HepG2 (cell line): Measurements from ENCODE around the gene SPTY2D1. TPM values are rescaled to one million over a fixed set of nuclear protein-coding genes. Genes with fewer than 3 reads are reported as not detected.
A peak's percentile ranks its signal among the peaks of the same experiment; 100 is the strongest.

Experiments
- KDM2A ChIP-seq: sonication (generic); formaldehyde crosslinking; IDR thresholded peaks from 2 replicates; pipeline ENCODE4 v1.4.0; 2020; ENCODE audit warnings: low read depth, missing genetic modification reagents, borderline replicate concordance
- MYC ChIP-seq: sonication (generic); formaldehyde crosslinking; IDR thresholded peaks from 2 replicates; pipeline ENCODE4 v1.9.0; 2021; ENCODE audit warnings: missing genetic modification reagents, borderline replicate concordance
- MYNN ChIP-seq: sonication (generic); formaldehyde crosslinking; IDR thresholded peaks from 2 replicates; pipeline ENCODE4 v1.4.0; 2020; ENCODE audit warnings: mild to moderate bottlenecking, low read depth, missing genetic modification reagents
- ZNF207 ChIP-seq: fragments of 450-650 bp; IDR thresholded peaks from 2 replicates; pipeline ENCODE4 v1.6.1; 2016; ENCODE audit warnings: antibody characterized with exemption, borderline replicate concordance
- ZNF350 ChIP-seq: sonication (generic); formaldehyde crosslinking; IDR thresholded peaks from 2 replicates; pipeline ENCODE4 v1.4.0; 2020; ENCODE audit warnings: mild to moderate bottlenecking, low read depth, missing genetic modification reagents, borderline replicate concordance
- ZNF430 ChIP-seq: sonication (generic); formaldehyde crosslinking; IDR thresholded peaks from 2 replicates; pipeline ENCODE4 v1.9.0; 2021; ENCODE audit warnings: mild to moderate bottlenecking, missing genetic modification reagents
- ZNF609 ChIP-seq: sonication (generic); formaldehyde crosslinking; IDR thresholded peaks from 2 replicates; pipeline ENCODE4 v1.4.0; 2020; ENCODE audit warnings: mild to moderate bottlenecking, missing genetic modification reagents, borderline replicate concordance
- ZNF878 ChIP-seq: sonication (generic); formaldehyde crosslinking; IDR thresholded peaks from 2 replicates; pipeline ENCODE4 v1.8.1; 2023; ENCODE audit warnings: mild to moderate bottlenecking, missing genetic modification reagents, moderate library complexity
- polyA plus RNA-seq, 8 experiments: library from polyadenylated mRNA; depleted of rRNA in 3 of 8; stranded (reverse) in 7 of 8; unstranded in 1 of 8; fragments of >200 nt; fragmentation: Illumina TruSeq in 4 of 8; extraction: Trizol in 4 of 8; gene quantifications; 2 replicates each; pipeline versions ENCODE4 v1.2.1 to v1.2.3, GENCODE V29; 2011 to 2016; ENCODE audit warnings: low read depth in 4 of 8, missing spikeins in 1 of 8, mixed read lengths in 1 of 8; ENCODE audit not compliant: insufficient read depth in 1 of 8
- total RNA-seq, 5 experiments: library from RNA; depleted of rRNA; stranded (reverse); fragments of >200 nt; fragmentation: Illumina TruSeq; extraction: Trizol; gene quantifications; 2 replicates each; pipeline ENCODE4 v1.2.3, GENCODE V29; 2016; ENCODE audit warnings: low read depth in 1 of 5
- TF ChIP-seq, protein P1 (sequence below): sonication (generic); formaldehyde crosslinking; IDR thresholded peaks from 2 replicates; pipeline ENCODE4 v1.4.0; 2020; ENCODE audit warnings: mild to moderate bottlenecking, missing genetic modification reagents
- TF ChIP-seq, protein P2 (sequence below): sonication (generic); formaldehyde crosslinking; IDR thresholded peaks from one replicate; pipeline ENCODE4 v1.5.1; 2020; ENCODE audit warnings: mild to moderate bottlenecking, missing genetic modification reagents; ENCODE audit errors: not compliant biosample characterization
- TF ChIP-seq, protein P3 (sequence below): sonication (generic); formaldehyde crosslinking; IDR thresholded peaks from 2 replicates; pipeline ENCODE4 v1.8.1; 2023; ENCODE audit warnings: mild to moderate bottlenecking, missing genetic modification reagents, borderline replicate concordance

The SPTY2D1 gene
- total and polyA plus RNA-seq, 2 of the 13 experiments (the other 11 are each of a cell fraction or from before 2014, with no cell fraction given) = 6.9 to 14.8 TPM

GRCh38 chr11:18634140-18635032 lies at the start of gene SPTY2D1 (continued):
- TF ChIP-seq ZNF609 (CRISPR knock-in tag) (peak; percentile 21; the same call in 1 of the 2 replicates), KDM2A (peak; percentile 83), ZNF207 (no peak), MYC (CRISPR knock-in tag) (peak; percentile 50; the same call in 1 of the 2 replicates), ZNF430 (peak; percentile 81; the same call in 1 of the 2 replicates), ZNF878 (CRISPR knock-in tag) (no peak), ZNF350 (CRISPR knock-in tag) (peak; percentile 85; the same call in 1 of the 2 replicates), MYNN (no peak)
- TF ChIP-seq, protein P1, sequence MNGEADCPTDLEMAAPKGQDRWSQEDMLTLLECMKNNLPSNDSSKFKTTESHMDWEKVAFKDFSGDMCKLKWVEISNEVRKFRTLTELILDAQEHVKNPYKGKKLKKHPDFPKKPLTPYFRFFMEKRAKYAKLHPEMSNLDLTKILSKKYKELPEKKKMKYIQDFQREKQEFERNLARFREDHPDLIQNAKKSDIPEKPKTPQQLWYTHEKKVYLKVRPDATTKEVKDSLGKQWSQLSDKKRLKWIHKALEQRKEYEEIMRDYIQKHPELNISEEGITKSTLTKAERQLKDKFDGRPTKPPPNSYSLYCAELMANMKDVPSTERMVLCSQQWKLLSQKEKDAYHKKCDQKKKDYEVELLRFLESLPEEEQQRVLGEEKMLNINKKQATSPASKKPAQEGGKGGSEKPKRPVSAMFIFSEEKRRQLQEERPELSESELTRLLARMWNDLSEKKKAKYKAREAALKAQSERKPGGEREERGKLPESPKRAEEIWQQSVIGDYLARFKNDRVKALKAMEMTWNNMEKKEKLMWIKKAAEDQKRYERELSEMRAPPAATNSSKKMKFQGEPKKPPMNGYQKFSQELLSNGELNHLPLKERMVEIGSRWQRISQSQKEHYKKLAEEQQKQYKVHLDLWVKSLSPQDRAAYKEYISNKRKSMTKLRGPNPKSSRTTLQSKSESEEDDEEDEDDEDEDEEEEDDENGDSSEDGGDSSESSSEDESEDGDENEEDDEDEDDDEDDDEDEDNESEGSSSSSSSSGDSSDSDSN = 0 out of 2 replicates have a peak, but pooled peaks have one; percentile 33
- TF ChIP-seq, protein P2, sequence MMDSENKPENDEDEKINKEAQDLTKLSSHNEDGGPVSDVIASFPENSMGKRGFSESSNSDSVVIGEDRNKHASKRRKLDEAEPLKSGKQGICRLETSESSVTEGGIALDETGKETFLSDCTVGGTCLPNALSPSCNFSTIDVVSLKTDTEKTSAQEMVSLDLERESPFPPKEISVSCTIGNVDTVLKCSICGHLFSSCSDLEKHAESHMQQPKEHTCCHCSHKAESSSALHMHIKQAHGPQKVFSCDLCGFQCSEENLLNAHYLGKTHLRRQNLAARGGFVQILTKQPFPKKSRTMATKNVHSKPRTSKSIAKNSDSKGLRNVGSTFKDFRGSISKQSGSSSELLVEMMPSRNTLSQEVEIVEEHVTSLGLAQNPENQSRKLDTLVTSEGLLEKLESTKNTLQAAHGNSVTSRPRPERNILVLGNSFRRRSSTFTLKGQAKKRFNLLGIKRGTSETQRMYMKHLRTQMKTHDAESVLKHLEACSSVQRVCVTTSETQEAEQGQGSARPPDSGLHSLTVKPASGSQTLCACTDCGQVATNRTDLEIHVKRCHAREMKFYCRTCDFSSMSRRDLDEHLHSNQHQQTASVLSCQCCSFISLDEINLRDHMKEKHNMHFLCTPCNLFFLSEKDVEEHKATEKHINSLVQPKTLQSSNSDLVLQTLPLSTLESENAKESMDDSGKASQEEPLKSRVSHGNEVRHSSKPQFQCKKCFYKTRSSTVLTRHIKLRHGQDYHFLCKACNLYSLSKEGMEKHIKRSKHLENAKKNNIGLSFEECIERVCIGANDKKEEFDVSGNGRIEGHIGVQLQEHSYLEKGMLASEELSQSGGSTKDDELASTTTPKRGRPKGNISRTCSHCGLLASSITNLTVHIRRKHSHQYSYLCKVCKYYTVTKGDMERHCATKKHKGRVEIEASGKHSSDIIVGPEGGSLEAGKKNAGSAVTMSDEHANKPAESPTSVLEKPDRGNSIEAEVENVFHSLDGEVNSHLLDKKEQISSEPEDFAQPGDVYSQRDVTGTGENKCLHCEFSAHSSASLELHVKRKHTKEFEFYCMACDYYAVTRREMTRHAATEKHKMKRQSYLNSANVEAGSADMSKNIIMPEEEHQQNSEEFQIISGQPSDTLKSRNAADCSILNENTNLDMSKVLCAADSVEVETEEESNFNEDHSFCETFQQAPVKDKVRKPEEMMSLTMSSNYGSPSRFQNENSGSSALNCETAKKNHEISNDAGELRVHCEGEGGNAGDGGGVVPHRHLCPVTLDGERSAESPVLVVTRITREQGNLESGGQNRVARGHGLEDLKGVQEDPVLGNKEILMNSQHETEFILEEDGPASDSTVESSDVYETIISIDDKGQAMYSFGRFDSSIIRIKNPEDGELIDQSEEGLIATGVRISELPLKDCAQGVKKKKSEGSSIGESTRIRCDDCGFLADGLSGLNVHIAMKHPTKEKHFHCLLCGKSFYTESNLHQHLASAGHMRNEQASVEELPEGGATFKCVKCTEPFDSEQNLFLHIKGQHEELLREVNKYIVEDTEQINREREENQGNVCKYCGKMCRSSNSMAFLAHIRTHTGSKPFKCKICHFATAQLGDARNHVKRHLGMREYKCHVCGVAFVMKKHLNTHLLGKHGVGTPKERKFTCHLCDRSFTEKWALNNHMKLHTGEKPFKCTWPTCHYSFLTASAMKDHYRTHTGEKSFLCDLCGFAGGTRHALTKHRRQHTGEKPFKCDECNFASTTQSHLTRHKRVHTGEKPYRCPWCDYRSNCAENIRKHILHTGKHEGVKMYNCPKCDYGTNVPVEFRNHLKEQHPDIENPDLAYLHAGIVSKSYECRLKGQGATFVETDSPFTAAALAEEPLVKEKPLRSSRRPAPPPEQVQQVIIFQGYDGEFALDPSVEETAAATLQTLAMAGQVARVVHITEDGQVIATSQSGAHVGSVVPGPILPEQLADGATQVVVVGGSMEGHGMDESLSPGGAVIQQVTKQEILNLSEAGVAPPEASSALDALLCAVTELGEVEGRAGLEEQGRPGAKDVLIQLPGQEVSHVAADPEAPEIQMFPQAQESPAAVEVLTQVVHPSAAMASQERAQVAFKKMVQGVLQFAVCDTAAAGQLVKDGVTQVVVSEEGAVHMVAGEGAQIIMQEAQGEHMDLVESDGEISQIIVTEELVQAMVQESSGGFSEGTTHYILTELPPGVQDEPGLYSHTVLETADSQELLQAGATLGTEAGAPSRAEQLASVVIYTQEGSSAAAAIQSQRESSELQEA (CRISPR knock-in tag) = peak; percentile 58
- TF ChIP-seq, protein P3, sequence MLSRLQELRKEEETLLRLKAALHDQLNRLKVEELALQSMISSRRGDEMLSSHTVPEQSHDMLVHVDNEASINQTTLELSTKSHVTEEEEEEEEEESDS (CRISPR knock-in tag) = no peak; the same call in 1 of the 2 replicates
